ENCODE measurements around the gene RNF187. TPM values are rescaled to one million over a fixed set of nuclear protein-coding genes. Genes with fewer than 3 reads are reported as not detected.

RNF187 gene
- total RNA-seq, 1 experiment from 2014 or later = 97.7 TPM

DNA sequence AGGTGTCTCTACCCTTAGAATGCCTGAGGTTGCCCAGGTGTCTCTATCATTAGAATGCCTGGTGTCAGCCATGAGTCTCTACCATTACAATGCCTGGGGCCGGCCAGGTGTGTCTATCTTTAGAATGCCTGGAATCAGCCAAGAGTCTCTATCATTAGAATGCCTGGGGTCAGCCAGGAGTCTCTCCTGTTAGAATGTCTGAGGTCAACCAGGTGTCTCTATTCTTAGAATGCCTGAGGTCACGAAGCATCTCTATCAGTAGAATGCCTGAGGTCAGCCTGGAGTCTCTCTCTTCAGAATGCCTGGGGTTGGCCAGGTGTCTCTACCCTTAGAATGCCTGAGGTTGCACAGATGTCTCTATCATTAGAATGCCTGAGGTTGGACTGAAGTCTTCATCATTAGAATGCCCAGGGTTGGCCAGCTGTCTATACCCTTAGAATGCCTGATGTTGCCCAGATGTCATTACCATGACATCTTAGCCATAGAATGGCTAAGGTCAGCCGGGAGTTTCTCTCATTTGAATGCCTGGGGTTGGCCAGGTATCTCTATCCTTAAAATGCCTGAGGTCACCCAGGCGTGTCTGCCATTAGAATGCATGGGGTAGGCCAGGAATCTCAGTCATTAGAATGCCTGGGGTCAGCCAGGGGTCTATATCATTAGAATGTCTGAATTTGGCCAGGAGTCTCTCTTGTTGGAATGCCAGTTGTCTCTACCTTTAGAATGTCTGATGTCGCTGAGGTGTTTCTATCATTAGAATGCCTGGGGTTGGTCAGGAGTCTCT lies 44.0 kb downstream of the RNF187 start:
- no TSS peak for BruUV-seq (replicated peaks)

GRCh38 chr1:228538831-228539230 lies 51.6 kb downstream of the RNF187 start:
- Histone ChIP-seq H3K4me2 (ENCODE audit: low read length) (no peak overlapping the region), H3K4me3 (ENCODE audit: low read length) (no peak overlapping the region), H3K9me3 (ENCODE audit: low read length) (no peaks in the 10 kb centered on the region; the same call in 1 of the 2 replicates), H3K79me2 (ENCODE audit: low read length) (no peaks in the 10 kb centered on the region), H3K27me3 (ENCODE audit: low read length) (no peaks in the 10 kb centered on the region), H3K9me2 (replicated peaks; ENCODE audit: low read length) (no peaks in the 10 kb centered on the region), H3K27ac (ENCODE audit: low read length) (no peak overlapping the region), H3K4me1 (ENCODE audit: insufficient read depth, low read length) (no peaks in the 10 kb centered on the region), H3F3A (ENCODE audit: low read length, unreplicated experiment) (no peaks in the 10 kb centered on the region), H2AFZ (ENCODE audit: low read length) (no peak overlapping the region), H4K20me1 (ENCODE audit: low read length) (no peaks in the 10 kb centered on the region), H3K36me3 (ENCODE audit: low read depth, low read length) (no peaks in the 10 kb centered on the region), H3K9ac (ENCODE audit: low read length) (no peak overlapping the region)
- BruUV-seq (replicated peaks) = no TSS peak
- TF ChIP-seq EZH2phosphoT487 (IDR thresholded peaks at IDR 0.05; ENCODE audit: borderline replicate concordance, low read length) (no peak), EZH2 (IDR thresholded peaks at IDR 0.05; ENCODE audit: low read length, unreplicated experiment) (no peak)
- TF ChIP-seq, protein P1, sequence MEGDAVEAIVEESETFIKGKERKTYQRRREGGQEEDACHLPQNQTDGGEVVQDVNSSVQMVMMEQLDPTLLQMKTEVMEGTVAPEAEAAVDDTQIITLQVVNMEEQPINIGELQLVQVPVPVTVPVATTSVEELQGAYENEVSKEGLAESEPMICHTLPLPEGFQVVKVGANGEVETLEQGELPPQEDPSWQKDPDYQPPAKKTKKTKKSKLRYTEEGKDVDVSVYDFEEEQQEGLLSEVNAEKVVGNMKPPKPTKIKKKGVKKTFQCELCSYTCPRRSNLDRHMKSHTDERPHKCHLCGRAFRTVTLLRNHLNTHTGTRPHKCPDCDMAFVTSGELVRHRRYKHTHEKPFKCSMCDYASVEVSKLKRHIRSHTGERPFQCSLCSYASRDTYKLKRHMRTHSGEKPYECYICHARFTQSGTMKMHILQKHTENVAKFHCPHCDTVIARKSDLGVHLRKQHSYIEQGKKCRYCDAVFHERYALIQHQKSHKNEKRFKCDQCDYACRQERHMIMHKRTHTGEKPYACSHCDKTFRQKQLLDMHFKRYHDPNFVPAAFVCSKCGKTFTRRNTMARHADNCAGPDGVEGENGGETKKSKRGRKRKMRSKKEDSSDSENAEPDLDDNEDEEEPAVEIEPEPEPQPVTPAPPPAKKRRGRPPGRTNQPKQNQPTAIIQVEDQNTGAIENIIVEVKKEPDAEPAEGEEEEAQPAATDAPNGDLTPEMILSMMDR (conservative IDR thresholded peaks at IDR 0.05; ENCODE audit: low read depth, low read length) = no peak
- ATAC-seq (no peak), DNase-seq (no peak)
- ChIA-PET CTCF (no interaction called here), POLR2A (ENCODE audit: unreplicated experiment) (no interaction called here)
- intact Hi-C loops (cut with micrococcal nuclease) = no loop called here

More for the DNA sequence above, 44.0 kb downstream of the RNF187 start:
- H3K9ac ChIP-seq (ENCODE audit: low read length) = no peak overlapping the region
- no peaks in the 10 kb centered on the region; the same call in 1 of the 2 replicates for H3K9me3 ChIP-seq (ENCODE audit: low read length)
- H3K27me3 ChIP-seq (ENCODE audit: low read length) = no peaks in the 10 kb centered on the region
- H3K4me1 ChIP-seq (ENCODE audit: insufficient read depth, low read length) = no peaks in the 10 kb centered on the region
- no peak for ATAC-seq
- H3K4me3 ChIP-seq (ENCODE audit: low read length) = no peak overlapping the region
- H3K4me2 ChIP-seq (ENCODE audit: low read length) = no peak overlapping the region
- ChIA-PET POLR2A (ENCODE audit: unreplicated experiment) (no interaction called here), CTCF (no interaction called here)
- H3K9me2 ChIP-seq (replicated peaks; ENCODE audit: low read length) = no peaks in the 10 kb centered on the region
- intact Hi-C loops (cut with micrococcal nuclease) = no loop called here
- no peaks in the 10 kb centered on the region for H3F3A ChIP-seq (ENCODE audit: low read length, unreplicated experiment)
- H4K20me1 ChIP-seq (ENCODE audit: low read length) = no peaks in the 10 kb centered on the region
- H3K36me3 ChIP-seq (ENCODE audit: low read depth, low read length) = no peaks in the 10 kb centered on the region
- TF ChIP-seq, protein P1 (conservative IDR thresholded peaks at IDR 0.05; ENCODE audit: low read depth, low read length) = no peak
- no peak for TF ChIP-seq EZH2phosphoT487 (IDR thresholded peaks at IDR 0.05; ENCODE audit: borderline replicate concordance, low read length)
- TF ChIP-seq EZH2 (IDR thresholded peaks at IDR 0.05; ENCODE audit: low read length, unreplicated experiment) = no peak
- H3K79me2 ChIP-seq (ENCODE audit: low read length) = no peaks in the 10 kb centered on the region
- H3K27ac ChIP-seq (ENCODE audit: low read length) = no peak overlapping the region
- no peak for DNase-seq
- no peak overlapping the region for H2AFZ ChIP-seq (ENCODE audit: low read length)

Measured in PC-3 (cell line).